Measurements from ENCODE around the gene AQP2.

Gene AQP2

DNA sequence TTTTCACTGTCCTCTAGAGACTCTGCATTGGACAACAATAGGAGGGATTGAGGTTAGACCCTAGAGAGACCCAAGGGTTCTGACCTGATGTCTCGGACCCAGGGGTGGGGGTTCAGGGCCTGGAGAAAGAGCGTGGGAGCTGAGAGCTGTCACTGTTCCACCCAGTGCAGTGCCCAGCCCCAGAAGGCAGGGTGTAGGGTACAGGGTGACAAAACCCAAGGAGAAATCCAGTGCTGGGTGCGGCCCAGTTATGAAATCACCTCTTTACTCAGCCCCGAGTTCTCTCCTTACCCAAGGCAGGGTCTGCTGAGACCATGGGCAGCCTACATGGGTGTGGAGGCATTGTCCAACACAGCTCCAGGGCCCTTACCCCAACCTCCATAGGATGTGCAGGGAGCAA is 2.6 kb downstream of the AQP2 start:
- DNase-seq (ENCODE audit: extremely low spot score, insufficient read length, low read depth) = no peak
- FAIRE-seq = no peak

- FAIRE-seq = no peak
- no peak for DNase-seq (ENCODE audit: extremely low spot score, insufficient read length, low read depth)
Measured at GRCh38 chr12:49953961-49954846, 3.7 kb downstream of the AQP2 start.

DNA sequence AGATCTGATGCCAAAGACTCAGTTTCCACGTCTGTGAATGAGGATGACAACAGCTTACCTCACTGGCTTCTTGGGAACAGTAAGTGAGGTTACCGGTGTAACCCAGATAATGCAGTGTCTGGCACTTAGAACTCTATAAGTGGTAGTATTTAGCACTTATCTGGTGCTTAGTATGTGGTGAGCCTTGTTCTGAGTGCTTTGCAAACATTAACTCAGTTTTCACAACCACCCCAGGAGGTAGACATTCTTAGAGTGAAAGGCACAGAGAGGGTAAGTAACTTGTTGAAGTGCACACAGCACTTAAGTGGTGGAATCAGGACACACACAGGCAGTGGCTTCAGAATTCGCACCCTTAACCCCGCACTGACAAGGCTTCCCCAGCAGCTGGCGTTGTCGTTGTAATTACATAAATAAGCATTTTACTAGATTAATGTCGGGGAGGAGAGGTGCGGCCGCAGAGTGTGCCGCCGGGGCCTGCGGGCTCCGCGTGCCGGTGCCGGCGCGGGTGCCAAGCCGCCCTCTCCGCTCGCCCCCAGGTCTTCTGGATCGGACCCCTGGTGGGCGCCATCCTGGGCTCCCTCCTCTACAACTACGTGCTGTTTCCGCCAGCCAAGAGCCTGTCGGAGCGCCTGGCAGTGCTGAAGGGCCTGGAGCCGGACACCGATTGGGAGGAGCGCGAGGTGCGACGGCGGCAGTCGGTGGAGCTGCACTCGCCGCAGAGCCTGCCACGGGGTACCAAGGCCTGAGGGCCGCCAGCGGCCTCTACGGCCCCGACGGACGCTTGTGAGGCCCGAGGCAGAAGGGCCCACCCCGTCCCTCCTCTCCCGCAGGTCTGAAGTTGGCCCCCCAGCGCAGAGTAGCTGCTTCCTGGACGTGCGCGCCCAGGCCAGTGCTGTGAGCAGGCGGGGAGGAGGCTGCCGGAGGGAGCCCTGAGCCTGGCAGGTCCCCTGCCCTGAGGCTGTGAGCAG is 4.6 kb downstream of the AQP2 start:
- no peak for DNase-seq (ENCODE audit: extremely low spot score, insufficient read length, low read depth)
- FAIRE-seq = no peak

DNA sequence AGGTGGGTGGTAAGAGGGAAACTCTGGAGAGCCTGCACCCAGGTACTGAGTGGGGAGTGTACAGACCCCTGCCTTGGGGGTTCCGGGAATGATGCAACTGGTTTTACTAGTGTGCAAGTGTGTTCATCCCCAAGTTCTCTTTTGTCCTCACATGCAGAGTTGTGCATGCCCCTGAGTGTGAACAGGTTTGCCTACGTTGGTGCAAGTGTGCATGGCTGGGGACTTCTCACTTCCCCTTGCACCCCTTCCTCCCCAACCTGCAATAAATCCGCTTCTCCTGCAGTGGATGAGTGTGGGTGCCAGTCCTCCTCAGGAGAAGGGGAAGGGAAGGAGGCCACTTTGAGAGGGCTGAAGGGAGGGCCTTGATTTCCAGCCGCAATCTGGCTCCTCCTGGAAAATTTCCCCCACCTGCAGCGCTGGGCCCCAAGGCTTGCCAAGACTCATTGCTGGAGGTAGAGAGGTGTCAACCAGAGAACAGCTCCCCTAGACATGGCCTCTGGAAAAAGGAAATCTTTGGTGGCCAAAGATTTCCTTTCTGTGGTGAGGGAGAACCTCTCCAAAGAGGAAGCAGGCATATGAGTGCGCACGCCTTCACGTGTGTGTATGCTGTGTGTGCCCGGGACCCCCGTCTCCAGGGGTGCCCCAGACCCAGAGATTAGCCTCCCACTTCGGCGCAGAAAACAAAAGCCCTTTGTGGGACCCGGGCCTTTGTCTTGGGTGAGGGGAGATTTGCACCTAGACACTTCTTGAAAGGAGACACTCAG is 5.5 kb downstream of the AQP2 start:
- FAIRE-seq (no peak), DNase-seq (ENCODE audit: extremely low spot score, insufficient read length, low read depth) (no peak)

- FAIRE-seq = no peak
- no peak for DNase-seq (ENCODE audit: extremely low spot score, insufficient read length, low read depth)
Measured at GRCh38 chr12:49956663-49957569, 6.4 kb downstream of the AQP2 start.

DNA sequence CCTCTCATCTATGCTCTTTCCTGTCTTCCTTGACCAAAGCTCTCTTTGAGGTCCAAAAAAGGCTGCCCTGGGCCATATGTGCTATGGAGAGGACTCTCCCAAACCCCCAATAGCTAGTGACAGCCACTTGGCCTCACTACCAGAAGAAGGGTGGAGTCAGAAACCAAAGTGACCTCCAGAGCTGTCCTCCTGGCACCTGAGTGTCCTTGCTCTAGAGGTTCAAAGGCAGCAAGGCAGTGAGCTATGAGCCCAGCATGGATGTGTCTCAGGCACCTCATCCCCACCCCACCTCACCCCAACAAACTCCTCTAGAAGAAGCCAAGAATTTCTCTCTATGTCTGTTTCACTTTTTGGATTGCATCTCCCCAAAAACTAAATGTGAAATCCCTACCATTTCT is 7.0 kb downstream of the AQP2 start:
- DNase-seq (ENCODE audit: extremely low spot score, insufficient read length, low read depth) (no peak), FAIRE-seq (no peak)

DNA sequence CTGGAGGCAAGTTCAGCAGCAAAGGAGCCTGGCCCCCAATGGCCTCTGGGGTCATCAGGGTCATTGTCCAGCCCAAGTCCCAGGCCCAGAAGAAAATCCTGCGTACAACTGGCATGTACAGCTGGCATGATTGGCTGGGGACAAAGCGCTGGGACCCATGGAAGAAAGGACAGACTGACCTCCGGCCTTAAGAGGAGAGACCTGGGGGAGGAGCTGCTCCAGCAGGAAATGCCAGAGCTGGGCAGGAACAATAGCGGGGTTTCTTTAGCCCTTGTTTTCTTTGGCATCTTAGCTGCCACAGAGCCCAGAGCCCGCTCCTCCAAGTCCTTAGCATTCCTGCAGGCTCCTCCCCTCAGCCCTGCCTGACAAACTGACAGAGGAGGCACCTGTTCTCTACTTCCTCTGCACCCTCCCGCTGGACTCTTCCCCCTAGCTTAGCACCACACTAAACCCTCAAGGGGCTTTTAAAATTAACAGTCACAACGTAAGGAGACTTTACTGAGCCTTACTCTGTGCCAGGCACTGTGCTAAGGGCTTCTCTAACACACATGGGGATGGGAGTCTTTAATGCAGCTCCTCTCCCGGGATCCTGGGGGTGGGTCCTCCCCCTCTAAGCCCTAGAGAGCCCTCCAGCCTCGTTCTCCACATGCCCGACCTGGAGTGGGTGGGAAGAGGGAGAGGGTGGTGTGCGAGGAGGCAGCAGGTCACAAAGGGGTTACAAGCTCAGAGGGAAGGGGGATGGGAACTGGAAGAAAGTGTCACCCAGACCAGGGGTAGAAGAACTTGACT is 9.3 kb downstream of the AQP2 start:
- DNase-seq (ENCODE audit: extremely low spot score, insufficient read length, low read depth) (no peak), FAIRE-seq (no peak)

DNA sequence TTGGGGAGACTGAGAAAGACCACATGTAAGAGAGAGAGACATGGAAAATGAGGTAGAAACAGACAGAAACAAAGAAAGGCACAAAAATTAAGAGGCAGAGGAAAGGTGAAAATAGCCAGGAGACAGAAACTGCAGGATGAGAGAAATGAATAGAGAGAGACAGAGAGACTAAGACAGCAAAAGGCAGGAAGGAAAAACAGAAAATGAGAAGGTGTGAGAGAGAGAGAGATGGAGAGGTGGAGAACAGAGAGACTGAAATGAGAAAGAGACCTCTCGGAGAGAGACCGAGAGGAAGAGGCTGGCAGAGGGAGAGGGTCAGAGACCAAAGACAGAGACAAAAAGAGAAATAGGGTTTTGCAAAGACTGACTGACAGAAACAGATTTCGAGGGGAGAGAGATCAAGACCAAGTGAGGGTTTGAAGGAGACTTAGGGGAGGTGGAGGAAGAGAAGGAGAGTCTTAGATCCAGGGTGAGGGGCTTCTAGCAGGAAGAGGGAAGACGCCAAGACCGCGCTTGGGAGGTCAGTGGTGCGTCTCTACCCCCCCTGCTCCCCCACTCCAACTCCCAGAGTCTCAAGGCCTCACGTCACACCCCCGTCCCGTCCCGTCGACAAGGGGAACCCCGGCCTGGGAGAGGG is 10.1 kb downstream of the AQP2 start:
- no peak for DNase-seq (ENCODE audit: extremely low spot score, insufficient read length, low read depth)

GRCh38 chr12:49961111-49961922 is 10.8 kb downstream of the AQP2 start, which contains the start of gene AQP5:
Gene AQP5 (plus strand): TSS chr12:49961872. CDS start chr12:49962018, 146 bp downstream.
- DNase-seq (ENCODE audit: extremely low spot score, insufficient read length, low read depth) (no peak), FAIRE-seq (no peak)

More for the DNA sequence above, 10.1 kb downstream of the AQP2 start:
- no peak for FAIRE-seq

DNA sequence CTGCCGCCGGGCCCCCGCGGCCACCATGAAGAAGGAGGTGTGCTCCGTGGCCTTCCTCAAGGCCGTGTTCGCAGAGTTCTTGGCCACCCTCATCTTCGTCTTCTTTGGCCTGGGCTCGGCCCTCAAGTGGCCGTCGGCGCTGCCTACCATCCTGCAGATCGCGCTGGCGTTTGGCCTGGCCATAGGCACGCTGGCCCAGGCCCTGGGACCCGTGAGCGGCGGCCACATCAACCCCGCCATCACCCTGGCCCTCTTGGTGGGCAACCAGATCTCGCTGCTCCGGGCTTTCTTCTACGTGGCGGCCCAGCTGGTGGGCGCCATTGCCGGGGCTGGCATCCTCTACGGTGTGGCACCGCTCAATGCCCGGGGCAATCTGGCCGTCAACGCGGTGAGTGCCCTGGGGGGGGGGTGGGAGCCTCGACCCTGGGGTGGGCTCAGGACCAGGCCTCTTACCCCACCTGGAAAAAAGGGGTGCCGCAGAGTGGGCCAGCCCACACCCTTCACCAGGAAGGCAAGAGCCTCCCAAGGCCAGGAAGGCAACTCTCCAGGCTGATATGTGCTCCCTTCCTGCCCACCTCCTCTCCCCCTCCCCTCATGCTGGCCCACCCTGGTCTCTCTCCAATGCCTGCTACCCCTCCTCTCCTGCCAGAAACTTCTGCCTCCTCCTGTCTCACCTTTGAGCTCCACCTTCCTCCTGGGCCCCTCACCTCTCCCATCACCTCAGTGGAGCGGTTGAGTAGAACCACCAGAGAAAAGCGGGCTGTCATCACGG is 11.6 kb downstream of the AQP2 start:
- FAIRE-seq (no peak), DNase-seq (ENCODE audit: extremely low spot score, insufficient read length, low read depth) (no peak)

DNA sequence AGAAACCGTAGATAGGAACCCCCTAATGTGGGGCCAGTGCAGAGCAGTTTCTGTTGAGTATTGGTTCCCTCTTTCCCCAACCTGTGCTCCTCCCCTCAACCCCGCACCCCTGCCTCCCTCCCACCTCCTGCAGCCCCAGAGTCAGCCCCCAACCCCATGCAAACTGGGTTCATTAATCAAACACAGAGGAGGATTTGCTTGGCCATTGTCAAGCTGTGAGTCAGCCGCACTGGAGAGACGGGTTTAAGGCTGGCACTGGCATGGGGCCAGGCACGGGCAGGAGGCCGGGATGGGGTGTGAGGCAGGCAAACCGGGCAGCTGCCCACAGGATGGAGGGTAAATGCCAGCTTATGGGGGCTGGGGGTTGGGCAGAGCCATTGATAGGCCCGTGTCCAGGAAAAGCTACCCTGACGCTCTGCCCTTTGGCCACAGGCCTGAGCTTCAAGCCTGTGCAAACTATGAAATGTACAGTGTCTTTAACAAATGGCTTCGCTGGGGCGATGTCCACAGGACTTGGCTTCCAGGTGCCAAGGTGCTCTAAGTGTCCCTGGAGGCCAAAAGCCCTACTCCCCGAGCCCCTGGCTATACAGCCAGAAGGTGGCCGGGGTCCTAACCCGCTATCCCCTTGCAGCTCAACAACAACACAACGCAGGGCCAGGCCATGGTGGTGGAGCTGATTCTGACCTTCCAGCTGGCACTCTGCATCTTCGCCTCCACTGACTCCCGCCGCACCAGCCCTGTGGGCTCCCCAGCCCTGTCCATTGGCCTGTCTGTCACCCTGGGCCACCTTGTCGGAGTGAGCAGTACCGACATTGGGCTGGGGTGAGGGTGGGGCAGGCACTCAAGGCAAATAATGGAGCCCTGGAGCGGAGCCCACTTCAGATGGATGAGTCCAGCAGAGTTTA is 12.6 kb downstream of the AQP2 start:
- no peak for DNase-seq (ENCODE audit: extremely low spot score, insufficient read length, low read depth)
- no peak for FAIRE-seq

DNA sequence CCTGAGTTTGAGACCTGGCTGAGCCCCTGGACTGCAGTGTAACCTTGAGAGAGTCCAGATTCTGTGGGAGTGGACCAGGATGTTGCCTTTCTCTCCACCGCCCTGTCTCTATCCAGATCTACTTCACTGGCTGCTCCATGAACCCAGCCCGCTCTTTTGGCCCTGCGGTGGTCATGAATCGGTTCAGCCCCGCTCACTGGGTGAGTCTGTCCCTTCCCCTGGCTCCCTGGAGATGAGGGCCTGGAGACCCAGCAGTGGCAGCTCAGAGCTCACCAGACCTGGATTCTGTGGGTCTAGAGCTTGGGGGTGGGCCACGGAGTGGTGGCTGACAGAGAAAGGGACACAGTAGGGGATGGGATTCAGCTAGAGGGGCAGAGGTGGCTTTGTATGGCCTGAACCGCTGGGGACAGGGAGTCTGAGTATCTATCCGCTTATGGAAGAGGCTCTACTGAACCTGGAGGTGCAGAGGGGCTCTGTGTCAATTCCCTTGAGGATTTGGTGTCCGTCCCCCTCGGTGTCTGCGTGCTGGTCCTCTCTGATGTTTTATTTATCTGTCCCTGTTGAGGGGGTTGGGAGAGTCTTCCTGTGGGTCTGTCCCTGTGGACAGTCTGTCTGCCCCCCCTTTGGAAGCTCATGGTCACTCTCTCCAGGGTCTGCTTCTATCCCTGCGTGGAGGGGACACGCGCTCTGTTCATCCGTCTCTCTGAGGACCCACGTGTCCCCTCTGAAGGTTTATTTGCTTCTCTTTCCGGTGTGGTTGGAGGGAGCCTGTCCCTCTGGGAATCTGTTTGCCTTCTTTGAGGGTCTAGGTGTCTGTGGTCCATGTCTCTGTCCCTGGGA is 13.7 kb downstream of the AQP2 start:
- no peak for DNase-seq (ENCODE audit: extremely low spot score, insufficient read length, low read depth)
- no peak for FAIRE-seq

DNA sequence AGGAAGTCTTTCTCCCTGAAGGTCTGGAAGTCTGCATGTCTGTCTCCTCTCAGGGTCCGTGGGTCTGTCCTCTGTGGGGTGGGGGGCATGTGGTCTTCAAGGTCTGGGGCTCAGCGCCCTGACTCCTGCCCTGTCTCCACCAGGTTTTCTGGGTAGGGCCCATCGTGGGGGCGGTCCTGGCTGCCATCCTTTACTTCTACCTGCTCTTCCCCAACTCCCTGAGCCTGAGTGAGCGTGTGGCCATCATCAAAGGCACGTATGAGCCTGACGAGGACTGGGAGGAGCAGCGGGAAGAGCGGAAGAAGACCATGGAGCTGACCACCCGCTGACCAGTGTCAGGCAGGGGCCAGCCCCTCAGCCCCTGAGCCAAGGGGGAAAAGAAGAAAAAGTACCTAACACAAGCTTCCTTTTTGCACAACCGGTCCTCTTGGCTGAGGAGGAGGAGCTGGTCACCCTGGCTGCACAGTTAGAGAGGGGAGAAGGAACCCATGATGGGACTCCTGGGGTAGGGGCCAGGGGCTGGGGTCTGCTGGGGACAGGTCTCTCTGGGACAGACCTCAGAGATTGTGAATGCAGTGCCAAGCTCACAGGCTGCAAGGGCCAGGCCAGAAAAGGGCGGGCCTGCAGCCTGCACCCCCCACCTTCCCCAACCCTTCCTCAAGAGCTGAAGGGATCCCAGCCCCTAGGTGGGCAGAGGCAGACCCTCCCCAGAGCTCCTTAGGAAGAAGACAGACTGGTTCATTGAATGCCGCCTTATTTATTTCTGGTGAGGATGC is 14.5 kb downstream of the AQP2 start:
- DNase-seq (ENCODE audit: extremely low spot score, insufficient read length, low read depth) (no peak), FAIRE-seq (no peak)

- FAIRE-seq (no peak), DNase-seq (ENCODE audit: extremely low spot score, insufficient read length, low read depth) (no peak)
Measured at GRCh38 chr12:49965836-49966235, 15.3 kb downstream of the AQP2 start.
